Thymus (tissue), 11 donors: ENCODE data around the gene RBCK1. TPM values are rescaled to one million over a fixed set of nuclear protein-coding genes. Genes with fewer than 3 reads are reported as not detected.

ENCODE experiments used
- DNase-seq, 9 donors: peaks; one replicate each; pipeline ENCODE4 v3.0.0-alpha.2; 2013; ENCODE audit warnings: low spot score in 9 of 9, low read depth in 6 of 9, missing footprints in 1 of 9
- H3K27ac ChIP-seq, 2 donors: one replicate each; pipeline ENCODE4 v1.5.1; 2013; ENCODE audit warnings: control low read depth in 1 of 2, low read depth in 1 of 2, low read length in 1 of 2, mild to moderate bottlenecking in 1 of 2, moderate library complexity in 1 of 2
- H3K27me3 ChIP-seq, 2 donors: one replicate each; pipeline ENCODE4 v1.5.1; 2013; ENCODE audit warnings: low read length in 1 of 2; ENCODE audit not compliant: control insufficient read depth in 2 of 2, insufficient read depth in 1 of 2
- H3K36me3 ChIP-seq, 2 donors: one replicate each; pipeline ENCODE4 v1.5.1; 2013; ENCODE audit warnings: low read length in 1 of 2, mild to moderate bottlenecking in 1 of 2, moderate library complexity in 1 of 2; ENCODE audit not compliant: control insufficient read depth in 2 of 2, insufficient read depth in 2 of 2
- H3K4me1 ChIP-seq, 2 donors: one replicate each; pipeline ENCODE4 v1.5.1; 2013; ENCODE audit warnings: low read length in 2 of 2; ENCODE audit not compliant: control insufficient read depth in 2 of 2, insufficient read depth in 2 of 2
- H3K4me3 ChIP-seq, 2 donors: one replicate each; pipeline ENCODE4 v1.5.1; 2013; ENCODE audit warnings: low read length in 2 of 2, control low read depth in 1 of 2, mild to moderate bottlenecking in 1 of 2
- H3K9me3 ChIP-seq, 2 donors: one replicate each; pipeline ENCODE4 v1.5.1; 2013; ENCODE audit warnings: low read length in 1 of 2, mild to moderate bottlenecking in 1 of 2; ENCODE audit not compliant: control insufficient read depth in 2 of 2, insufficient read depth in 1 of 2
- WGBS: extraction: QIAGEN DNeasy Blood & Tissue Kit; methylation state at CpG from one replicate; pipeline ENCODE4 v1.1.7; 2013; 5-methylcytosine and 5-hydroxymethylcytosine counted together
- polyA plus RNA-seq: library from polyadenylated mRNA; stranded (reverse); fragments of 200-250 nt; gene quantifications from one replicate; pipeline ENCODE4 v1.2.3, GENCODE V29; 2013
- total RNA-seq: library from RNA; stranded (reverse); fragments of 120-200 nt; gene quantifications from one replicate; pipeline ENCODE4 v1.2.4, GENCODE V29; 2013
- donor health status: healthy.

Gene RBCK1
- total and polyA plus RNA-seq, 2 donors = 53.2 to 140 TPM

GRCh38 chr20:408843-409696 is 971 bp downstream of the RBCK1 start:
- H3K9me3 ChIP-seq = peaks cover 0 to 1% of the 10 kb centered on the region in 2 donors
- H3K4me3 ChIP-seq = peak overlapping the region; percentile 98
- H3K27me3 ChIP-seq = no peaks in the 10 kb centered on the region
- 11% methylated on average over 7 of the region's 7 CpGs for WGBS
- peak overlapping the region; percentile 92 to 98 for H3K27ac ChIP-seq
- peak in 3 of 9 donors; percentile 28 to 64 (median 42) for DNase-seq
- H3K36me3 ChIP-seq = peaks cover 12 to 19% of the 10 kb centered on the region in 2 donors
- peaks cover 21 to 28% of the 10 kb centered on the region in 2 donors for H3K4me1 ChIP-seq

- peak overlapping the region; percentile 92 to 98 for H3K27ac ChIP-seq
- DNase-seq = peak in 3 of 9 donors; percentile 44 to 62 (median 48)
- H3K4me3 ChIP-seq = peak overlapping the region; percentile 98
- H3K27me3 ChIP-seq = no peaks in the 10 kb centered on the region
- WGBS = 56% methylated on average over 14 of the region's 14 CpGs
- H3K36me3 ChIP-seq = peaks cover 12 to 19% of the 10 kb centered on the region in 2 donors
- H3K4me1 ChIP-seq = peaks cover 21 to 28% of the 10 kb centered on the region in 2 donors
- H3K9me3 ChIP-seq = peaks cover 0 to 1% of the 10 kb centered on the region in 2 donors
Measured at GRCh38 chr20:409697-410559, 1.8 kb downstream of the RBCK1 start.

GRCh38 chr20:412081-412480 is 4.0 kb downstream of the RBCK1 start:
- Histone ChIP-seq H3K36me3 (peaks cover 22 to 25% of the 10 kb centered on the region in 2 donors), H3K4me3 (no peak overlapping the region), H3K27ac (no peak overlapping the region), H3K27me3 (no peaks in the 10 kb centered on the region), H3K9me3 (peaks cover under 1 to 1% of the 10 kb centered on the region in 2 donors), H3K4me1 (peaks cover 21 to 23% of the 10 kb centered on the region in 2 donors)
- no peak for DNase-seq
- 97% methylated on average over 3 of the region's 3 CpGs for WGBS

- H3K36me3 ChIP-seq = peaks cover 30 to 38% of the 10 kb centered on the region in 2 donors
- no peak for DNase-seq
- 95% methylated on average over 2 of the region's 2 CpGs for WGBS
Measured at GRCh38 chr20:414161-414560, 6.1 kb downstream of the RBCK1 start.

GRCh38 chr20:415820-416322 is 7.8 kb downstream of the RBCK1 start:
- no peak for DNase-seq

More at GRCh38 chr20:414161-414560, 6.1 kb downstream of the RBCK1 start:
- Histone ChIP-seq H3K4me1 (peaks cover 17 to 18% of the 10 kb centered on the region in 2 donors), H3K27ac (no peak overlapping the region), H3K27me3 (no peaks in the 10 kb centered on the region), H3K4me3 (no peak overlapping the region), H3K9me3 (peaks cover 1 to 7% of the 10 kb centered on the region in 2 donors)

GRCh38 chr20:416950-417800 is 9.1 kb downstream of the RBCK1 start:
- no peak for DNase-seq
- no peak overlapping the region for H3K4me3 ChIP-seq
- H3K4me1 ChIP-seq = peaks cover 4 to 5% of the 10 kb centered on the region in 2 donors
- WGBS = 90% methylated on average over 13 of the region's 13 CpGs
- H3K27me3 ChIP-seq = no peaks in the 10 kb centered on the region
- peaks cover 38 to 56% of the 10 kb centered on the region in 2 donors for H3K36me3 ChIP-seq
- H3K9me3 ChIP-seq = peaks cover 3 to 7% of the 10 kb centered on the region in 2 donors
- no peak overlapping the region for H3K27ac ChIP-seq

More at GRCh38 chr20:415820-416322, 7.8 kb downstream of the RBCK1 start:
- Histone ChIP-seq H3K4me3 (no peak overlapping the region), H3K27me3 (no peaks in the 10 kb centered on the region), H3K9me3 (peaks cover 4 to 7% of the 10 kb centered on the region in 2 donors), H3K27ac (no peak overlapping the region), H3K4me1 (peaks cover 4 to 5% of the 10 kb centered on the region in 2 donors), H3K36me3 (peaks cover 36 to 51% of the 10 kb centered on the region in 2 donors)
- 96% methylated on average over 13 of the region's 13 CpGs for WGBS

- peaks cover 3 to 7% of the 10 kb centered on the region in 2 donors for H3K9me3 ChIP-seq
- H3K27me3 ChIP-seq = no peaks in the 10 kb centered on the region
- H3K4me1 ChIP-seq = peaks cover 4 to 5% of the 10 kb centered on the region in 2 donors
- H3K4me3 ChIP-seq = no peak overlapping the region
- peaks cover 43 to 63% of the 10 kb centered on the region in 2 donors for H3K36me3 ChIP-seq
- WGBS = 93% methylated on average over 12 of the region's 12 CpGs
- no peak for DNase-seq
- no peak overlapping the region for H3K27ac ChIP-seq
Measured at GRCh38 chr20:417801-418342, 9.8 kb downstream of the RBCK1 start.

GRCh38 chr20:418858-419365 is 10.8 kb downstream of the RBCK1 start:
- H3K9me3 ChIP-seq = peaks cover 3 to 7% of the 10 kb centered on the region in 2 donors
- no peak overlapping the region for H3K27ac ChIP-seq
- H3K4me1 ChIP-seq = peaks cover 4 to 5% of the 10 kb centered on the region in 2 donors
- DNase-seq = no peak
- H3K4me3 ChIP-seq = no peak overlapping the region
- peaks cover 48 to 71% of the 10 kb centered on the region in 2 donors for H3K36me3 ChIP-seq
- WGBS = 96% methylated on average over 8 of the region's 8 CpGs
- H3K27me3 ChIP-seq = no peaks in the 10 kb centered on the region
